GM18873 (cell line): ENCODE results near the gene AGAP1.

Source experiments
- ATAC-seq: cut with Tn5 transposase; IDR thresholded peaks from one replicate; pipeline ENCODE4 v1.9.1; 2021; ENCODE audit warnings: mild to moderate bottlenecking, moderate library complexity, moderate number of reproducible peaks; ENCODE audit not compliant: unreplicated experiment, low FRiP score

Gene AGAP1

GRCh38 chr2:235698491-235698890 lies 204.6 kb downstream of the AGAP1 start:
- no peak for ATAC-seq

- no peak for ATAC-seq
Measured at GRCh38 chr2:235699576-235699975, 205.7 kb downstream of the AGAP1 start.

GRCh38 chr2:235701206-235701981 lies 207.6 kb downstream of the AGAP1 start:
- no peak for ATAC-seq

GRCh38 chr2:235702186-235702585 lies 208.3 kb downstream of the AGAP1 start:
- no peak for ATAC-seq

- no peak for ATAC-seq
Measured at GRCh38 chr2:235703711-235704295, 210.0 kb downstream of the AGAP1 start.

- no peak for ATAC-seq
Measured at GRCh38 chr2:235705296-235705695, 211.5 kb downstream of the AGAP1 start.

GRCh38 chr2:235706506-235706905 lies 212.7 kb downstream of the AGAP1 start:
- no peak for ATAC-seq

- no peak for ATAC-seq
Measured at GRCh38 chr2:235707411-235708096, 213.7 kb downstream of the AGAP1 start.

GRCh38 chr2:235709124-235709813 lies 215.4 kb downstream of the AGAP1 start:
- no peak for ATAC-seq

- ATAC-seq = no peak
Measured at GRCh38 chr2:235709969-235710879, 216.4 kb downstream of the AGAP1 start.

- no peak for ATAC-seq
Measured at GRCh38 chr2:235710933-235711332, 217.1 kb downstream of the AGAP1 start.

- no peak for ATAC-seq
Measured at GRCh38 chr2:235711527-235711926, 217.7 kb downstream of the AGAP1 start.

- no peak for ATAC-seq
Measured at GRCh38 chr2:235712176-235712575, 218.3 kb downstream of the AGAP1 start.

GRCh38 chr2:235713189-235713588 lies 219.3 kb downstream of the AGAP1 start:
- no peak for ATAC-seq

- no peak for ATAC-seq
Measured at GRCh38 chr2:235715601-235716000, 221.8 kb downstream of the AGAP1 start.

- no peak for ATAC-seq
Measured at GRCh38 chr2:235716875-235717496, 223.1 kb downstream of the AGAP1 start.

- ATAC-seq = no peak
Measured at GRCh38 chr2:235719146-235719942, 225.5 kb downstream of the AGAP1 start.

GRCh38 chr2:235721625-235722024 lies 227.8 kb downstream of the AGAP1 start:
- ATAC-seq = no peak

GRCh38 chr2:235722869-235723268 lies 229.0 kb downstream of the AGAP1 start:
- ATAC-seq = no peak
